HEK293 (cell line): ENCODE measurements around the gene TDP2.

Experiments
- ZNF350 ChIP-seq: fragments of 450-650 bp; formaldehyde crosslinking; IDR thresholded peaks from 2 replicates; pipeline ENCODE4 v1.5.0; 2017; ENCODE audit warnings: missing biosample characterization, mild to moderate bottlenecking, missing genetic modification characterization
- TF ChIP-seq, protein P1 (sequence below): fragments of 450-650 bp; formaldehyde crosslinking; IDR thresholded peaks from 2 replicates; pipeline ENCODE4 v1.5.1; 2016; ENCODE audit warnings: missing biosample characterization, missing genetic modification characterization
- TF ChIP-seq, protein P2 (sequence below): fragments of 450-650 bp; formaldehyde crosslinking; IDR thresholded peaks from 2 replicates; pipeline ENCODE4 v1.5.1; 2016; ENCODE audit warnings: missing biosample characterization, missing genetic modification characterization

DNA sequence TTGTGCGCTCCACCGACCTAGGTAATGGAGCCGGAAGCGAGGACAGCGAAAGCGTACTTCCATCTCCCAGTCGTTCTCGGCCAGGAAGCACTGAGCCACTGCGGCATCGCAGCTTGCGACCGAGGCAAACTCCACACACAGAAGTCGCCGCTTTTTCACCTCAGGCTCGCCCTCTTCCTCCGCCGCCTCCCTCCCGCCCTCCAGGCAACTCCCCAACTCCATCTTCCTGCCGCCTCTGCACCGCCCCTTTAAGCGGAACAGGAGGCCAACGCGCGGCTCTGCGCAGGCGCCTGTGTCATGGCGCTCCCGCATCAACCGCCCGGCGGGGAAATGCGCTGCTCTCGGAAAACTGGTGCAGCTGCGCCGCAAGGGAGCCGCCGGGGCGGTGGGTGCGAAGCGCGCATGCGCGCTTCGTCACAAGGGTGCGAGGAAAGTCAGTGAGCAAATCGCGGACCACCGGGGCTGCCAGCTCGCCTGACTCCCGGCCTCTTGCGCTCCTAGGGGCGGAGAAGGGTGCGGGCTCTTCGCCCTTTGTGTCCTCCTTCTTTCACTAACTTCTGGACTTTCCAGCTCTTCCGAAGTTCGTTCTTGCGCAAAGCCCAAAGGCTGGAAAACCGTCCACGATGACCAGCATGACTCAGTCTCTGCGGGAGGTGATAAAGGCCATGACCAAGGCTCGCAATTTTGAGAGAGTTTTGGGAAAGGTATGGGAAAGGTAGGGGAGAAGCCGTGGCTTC, at the start of gene TDP2, which contains the start of gene ACOT13:
- TF ChIP-seq, protein P1, sequence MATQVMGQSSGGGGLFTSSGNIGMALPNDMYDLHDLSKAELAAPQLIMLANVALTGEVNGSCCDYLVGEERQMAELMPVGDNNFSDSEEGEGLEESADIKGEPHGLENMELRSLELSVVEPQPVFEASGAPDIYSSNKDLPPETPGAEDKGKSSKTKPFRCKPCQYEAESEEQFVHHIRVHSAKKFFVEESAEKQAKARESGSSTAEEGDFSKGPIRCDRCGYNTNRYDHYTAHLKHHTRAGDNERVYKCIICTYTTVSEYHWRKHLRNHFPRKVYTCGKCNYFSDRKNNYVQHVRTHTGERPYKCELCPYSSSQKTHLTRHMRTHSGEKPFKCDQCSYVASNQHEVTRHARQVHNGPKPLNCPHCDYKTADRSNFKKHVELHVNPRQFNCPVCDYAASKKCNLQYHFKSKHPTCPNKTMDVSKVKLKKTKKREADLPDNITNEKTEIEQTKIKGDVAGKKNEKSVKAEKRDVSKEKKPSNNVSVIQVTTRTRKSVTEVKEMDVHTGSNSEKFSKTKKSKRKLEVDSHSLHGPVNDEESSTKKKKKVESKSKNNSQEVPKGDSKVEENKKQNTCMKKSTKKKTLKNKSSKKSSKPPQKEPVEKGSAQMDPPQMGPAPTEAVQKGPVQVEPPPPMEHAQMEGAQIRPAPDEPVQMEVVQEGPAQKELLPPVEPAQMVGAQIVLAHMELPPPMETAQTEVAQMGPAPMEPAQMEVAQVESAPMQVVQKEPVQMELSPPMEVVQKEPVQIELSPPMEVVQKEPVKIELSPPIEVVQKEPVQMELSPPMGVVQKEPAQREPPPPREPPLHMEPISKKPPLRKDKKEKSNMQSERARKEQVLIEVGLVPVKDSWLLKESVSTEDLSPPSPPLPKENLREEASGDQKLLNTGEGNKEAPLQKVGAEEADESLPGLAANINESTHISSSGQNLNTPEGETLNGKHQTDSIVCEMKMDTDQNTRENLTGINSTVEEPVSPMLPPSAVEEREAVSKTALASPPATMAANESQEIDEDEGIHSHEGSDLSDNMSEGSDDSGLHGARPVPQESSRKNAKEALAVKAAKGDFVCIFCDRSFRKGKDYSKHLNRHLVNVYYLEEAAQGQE (tag by site-specific recombination), result peak; percentile 67
- TF ChIP-seq, protein P2, sequence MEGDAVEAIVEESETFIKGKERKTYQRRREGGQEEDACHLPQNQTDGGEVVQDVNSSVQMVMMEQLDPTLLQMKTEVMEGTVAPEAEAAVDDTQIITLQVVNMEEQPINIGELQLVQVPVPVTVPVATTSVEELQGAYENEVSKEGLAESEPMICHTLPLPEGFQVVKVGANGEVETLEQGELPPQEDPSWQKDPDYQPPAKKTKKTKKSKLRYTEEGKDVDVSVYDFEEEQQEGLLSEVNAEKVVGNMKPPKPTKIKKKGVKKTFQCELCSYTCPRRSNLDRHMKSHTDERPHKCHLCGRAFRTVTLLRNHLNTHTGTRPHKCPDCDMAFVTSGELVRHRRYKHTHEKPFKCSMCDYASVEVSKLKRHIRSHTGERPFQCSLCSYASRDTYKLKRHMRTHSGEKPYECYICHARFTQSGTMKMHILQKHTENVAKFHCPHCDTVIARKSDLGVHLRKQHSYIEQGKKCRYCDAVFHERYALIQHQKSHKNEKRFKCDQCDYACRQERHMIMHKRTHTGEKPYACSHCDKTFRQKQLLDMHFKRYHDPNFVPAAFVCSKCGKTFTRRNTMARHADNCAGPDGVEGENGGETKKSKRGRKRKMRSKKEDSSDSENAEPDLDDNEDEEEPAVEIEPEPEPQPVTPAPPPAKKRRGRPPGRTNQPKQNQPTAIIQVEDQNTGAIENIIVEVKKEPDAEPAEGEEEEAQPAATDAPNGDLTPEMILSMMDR (tag by site-specific recombination), result peak; percentile 69
- no peak for TF ChIP-seq ZNF350
